GM21423 (cell line): ENCODE results near the gene ADAMTS8.

ENCODE experiments used
- ATAC-seq: cut with Tn5 transposase; IDR thresholded peaks from one replicate; pipeline ENCODE4 v1.9.1; 2021; ENCODE audit warnings: mild to moderate bottlenecking, moderate library complexity; ENCODE audit not compliant: unreplicated experiment

Gene ADAMTS8

DNA sequence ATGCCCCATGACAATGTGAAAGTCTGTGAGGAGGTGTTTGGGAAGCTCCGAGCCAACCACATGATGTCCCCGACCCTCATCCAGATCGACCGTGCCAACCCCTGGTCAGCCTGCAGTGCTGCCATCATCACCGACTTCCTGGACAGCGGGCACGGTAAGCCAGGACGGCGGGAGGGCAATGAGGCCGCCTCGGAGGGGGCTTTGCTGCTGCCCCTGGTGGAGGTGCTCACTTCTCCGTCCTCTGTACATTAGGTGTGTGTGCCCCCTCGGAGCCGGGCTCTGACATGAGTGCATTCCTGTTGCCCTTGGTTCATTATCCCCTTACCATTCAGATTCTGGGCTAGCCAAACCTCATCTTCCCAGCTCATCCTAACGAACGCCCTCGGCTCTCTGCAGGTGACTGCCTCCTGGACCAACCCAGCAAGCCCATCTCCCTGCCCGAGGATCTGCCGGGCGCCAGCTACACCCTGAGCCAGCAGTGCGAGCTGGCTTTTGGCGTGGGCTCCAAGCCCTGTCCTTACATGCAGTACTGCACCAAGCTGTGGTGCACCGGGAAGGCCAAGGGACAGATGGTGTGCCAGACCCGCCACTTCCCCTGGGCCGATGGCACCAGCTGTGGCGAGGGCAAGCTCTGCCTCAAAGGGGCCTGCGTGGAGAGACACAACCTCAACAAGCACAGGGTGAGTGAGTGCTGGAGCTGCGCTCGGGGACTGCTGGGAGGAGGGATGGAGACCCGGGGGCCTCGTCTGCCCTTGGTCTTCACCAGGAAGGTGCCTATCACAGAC lies 33.9 kb upstream of the ADAMTS8 start:
- no peak for ATAC-seq

DNA sequence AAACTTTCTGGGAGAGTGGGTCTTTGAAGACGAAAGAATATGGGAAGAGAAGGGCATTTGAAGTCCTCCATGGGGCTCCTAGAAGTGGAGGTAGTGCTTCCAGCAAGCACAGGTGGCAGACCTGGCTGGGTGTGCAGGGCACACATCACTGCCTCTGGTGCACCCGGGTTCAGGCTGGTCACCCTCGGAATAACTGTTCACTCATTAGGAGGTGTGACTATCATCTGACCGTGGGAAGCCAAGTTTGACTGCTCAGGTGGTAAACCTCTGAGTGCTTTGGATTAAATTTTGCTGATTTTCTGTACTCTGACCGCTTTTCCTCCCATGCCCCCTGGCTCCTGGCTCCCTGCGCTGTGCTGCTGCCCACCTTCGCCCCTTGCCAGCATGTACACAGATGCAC lies 31.1 kb upstream of the ADAMTS8 start:
- no peak for ATAC-seq

DNA sequence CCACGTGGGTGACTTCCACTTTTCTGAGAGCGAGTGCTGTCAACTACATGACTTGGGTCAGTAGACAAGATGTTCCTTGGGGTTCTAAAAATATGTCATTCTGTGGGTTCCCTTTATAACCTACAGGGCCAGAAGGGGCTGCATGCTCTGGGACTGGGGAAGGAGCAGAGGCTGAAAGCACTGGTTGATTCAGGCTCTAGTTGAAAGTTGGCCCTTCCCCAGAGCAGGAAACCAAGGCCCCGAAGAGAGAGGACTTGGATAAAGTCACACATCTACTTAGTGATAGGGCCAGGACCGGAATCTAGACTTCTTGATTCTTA lies 30.0 kb upstream of the ADAMTS8 start:
- ATAC-seq = no peak

DNA sequence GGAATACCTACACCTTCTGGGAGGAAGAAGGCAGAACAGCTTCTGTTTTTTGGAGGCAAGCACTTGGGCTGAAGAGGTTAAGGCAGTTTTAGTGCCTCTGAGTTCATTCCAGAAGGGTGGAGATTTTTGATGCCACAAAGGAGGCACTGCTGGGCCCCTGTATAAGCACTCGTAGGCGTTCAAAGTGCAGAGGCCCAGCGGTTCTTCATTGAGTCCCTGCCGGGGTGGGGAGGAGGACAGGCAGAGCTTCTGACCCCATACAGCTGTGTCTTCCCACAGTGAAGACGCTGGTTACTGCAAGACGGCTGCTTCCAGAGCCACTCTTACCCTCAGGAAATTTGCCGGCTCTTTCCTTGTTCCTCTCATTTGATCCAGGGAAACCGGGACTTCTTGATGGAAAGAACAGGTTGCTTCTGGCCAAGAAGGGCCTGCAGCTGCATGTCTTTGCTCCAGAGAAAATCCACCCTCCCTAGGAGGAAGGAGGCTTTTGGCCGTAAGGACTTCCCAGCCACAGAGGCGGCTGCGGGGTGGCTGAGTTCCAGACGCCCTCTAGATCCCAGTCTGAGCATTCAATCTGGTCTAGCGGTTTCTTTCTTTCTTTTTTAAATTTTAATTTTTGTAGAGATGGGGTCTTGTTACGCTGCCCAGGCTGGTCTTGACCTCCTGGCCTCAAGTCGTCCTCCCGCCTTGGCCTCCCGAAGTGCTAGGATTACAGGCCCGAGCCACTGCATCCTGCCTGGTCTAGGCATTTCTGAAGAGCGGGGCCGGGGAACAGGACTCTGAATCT lies 29.4 kb upstream of the ADAMTS8 start:
- no peak for ATAC-seq

DNA sequence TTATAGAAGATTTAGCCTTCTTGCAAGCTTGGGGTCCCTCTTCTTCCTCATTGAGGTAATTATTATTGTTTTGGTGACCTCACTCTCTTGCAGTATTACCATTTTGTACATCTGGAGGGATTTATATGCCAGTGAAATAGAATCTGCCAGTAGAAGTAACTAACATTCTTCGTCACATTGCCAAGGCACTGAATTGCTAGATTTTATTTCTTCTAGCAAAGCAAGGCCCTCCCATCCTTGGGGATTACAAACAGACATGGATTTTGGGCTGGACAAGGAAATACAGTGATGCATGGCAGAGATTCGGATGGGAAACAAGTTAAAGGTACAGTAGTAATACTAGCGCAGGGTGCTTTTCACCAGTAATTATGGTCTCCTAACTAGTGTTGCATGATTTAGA lies 27.9 kb upstream of the ADAMTS8 start:
- no peak for ATAC-seq

DNA sequence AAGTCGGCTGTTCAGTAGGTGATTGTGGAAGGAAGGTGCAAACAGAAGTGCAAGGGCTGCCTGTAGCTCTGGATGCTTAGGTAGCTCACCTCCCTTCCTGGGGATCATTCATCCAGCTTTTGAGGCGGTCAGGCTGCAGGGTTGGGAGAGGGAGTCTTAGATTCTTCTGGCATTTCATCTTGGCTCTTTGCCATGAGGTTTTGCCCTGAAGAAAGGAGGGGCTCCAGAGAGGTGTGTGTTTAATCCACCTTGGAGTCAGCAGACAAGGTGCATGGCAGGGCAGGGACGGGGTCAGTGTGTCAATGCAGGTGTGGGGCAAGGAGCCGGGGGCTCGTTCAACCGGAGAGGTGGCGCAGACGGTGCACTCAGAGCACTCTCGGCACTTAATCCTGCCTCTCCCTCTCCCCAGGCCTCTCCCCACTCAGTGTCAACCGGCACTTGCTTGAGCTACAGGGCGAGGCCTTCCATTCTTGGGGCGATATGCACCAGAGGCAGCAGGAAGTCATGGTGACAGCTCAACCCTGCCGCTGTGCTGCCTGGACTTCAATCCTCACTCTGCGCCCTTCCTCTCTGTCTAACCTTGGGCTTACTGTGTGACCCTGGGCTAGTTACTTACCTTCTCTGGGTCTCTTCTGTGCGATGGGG lies 27.2 kb upstream of the ADAMTS8 start:
- ATAC-seq = no peak

DNA sequence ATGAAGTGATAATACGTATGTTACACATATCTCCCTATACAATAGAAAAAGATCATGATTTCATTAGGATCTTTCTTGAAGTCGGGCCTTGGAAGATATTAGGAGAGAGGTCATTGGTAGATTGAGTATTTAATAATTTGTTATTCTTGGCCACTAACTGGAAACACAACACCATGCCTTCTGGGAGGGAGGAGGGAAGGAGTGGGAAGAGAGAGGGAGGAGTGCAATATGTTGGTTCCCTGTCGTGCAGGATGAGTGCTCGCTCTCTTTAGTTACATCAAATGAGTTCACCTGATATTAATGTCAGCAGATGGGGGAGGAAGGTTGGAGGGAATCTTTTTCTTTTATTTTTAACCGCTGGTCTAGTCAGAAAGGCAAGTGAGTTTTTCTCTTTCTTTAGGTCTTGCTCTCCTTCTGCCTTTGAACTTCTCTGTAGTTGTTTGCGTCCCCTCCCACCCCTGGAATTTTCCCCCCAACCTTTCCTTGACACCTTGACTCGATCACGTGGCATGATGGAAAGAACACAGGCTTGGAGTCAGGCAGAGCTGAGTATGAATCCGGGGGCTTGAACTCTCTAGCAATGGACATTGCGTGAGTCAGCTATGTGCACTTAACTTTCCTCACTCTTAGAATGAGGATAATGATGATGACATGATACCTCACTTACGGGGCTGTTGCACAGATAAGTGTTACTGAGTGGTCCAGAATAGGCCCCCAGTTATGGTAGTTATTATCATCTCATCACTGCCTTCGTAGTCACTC lies 26.3 kb upstream of the ADAMTS8 start:
- ATAC-seq = no peak

DNA sequence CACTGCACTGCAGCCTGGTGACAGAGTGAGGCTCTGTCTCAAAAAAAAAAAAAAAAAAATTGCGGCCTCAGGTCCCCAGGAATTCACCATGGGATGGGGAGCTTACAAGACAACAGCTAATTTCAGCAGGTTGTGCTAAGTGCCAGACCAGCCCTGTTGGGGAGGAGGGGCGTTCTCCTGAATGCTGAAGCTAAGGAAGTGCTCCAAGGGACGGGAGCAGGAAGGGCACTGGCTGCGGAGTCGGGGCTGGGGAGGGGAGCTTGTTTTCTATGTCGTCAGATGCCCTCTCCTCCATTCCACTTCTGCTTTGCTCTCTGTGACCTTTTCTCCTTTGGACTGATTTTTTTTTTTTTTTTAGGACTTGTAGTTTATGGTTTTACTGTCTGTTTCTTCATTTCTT lies 24.5 kb upstream of the ADAMTS8 start:
- no peak for ATAC-seq

DNA sequence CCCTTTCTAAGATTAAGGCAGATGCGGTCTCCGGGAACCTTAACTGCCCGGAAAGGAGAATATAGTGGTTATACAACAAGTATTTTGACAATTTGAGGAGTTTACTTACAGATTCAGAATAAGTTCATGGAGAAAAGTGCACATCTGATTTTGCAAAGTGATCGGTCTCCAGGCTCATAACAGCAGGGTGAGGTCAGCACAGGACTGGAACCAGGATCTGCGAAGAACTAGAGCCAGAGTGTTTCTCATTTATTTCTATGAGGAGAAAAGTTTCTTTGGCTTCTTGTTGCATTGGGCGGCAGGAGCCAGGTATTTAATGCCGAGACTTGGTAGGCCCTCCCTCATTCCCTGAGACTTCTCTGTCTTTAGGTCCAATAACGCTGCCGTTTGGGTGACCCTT lies 23.8 kb upstream of the ADAMTS8 start:
- no peak for ATAC-seq

DNA sequence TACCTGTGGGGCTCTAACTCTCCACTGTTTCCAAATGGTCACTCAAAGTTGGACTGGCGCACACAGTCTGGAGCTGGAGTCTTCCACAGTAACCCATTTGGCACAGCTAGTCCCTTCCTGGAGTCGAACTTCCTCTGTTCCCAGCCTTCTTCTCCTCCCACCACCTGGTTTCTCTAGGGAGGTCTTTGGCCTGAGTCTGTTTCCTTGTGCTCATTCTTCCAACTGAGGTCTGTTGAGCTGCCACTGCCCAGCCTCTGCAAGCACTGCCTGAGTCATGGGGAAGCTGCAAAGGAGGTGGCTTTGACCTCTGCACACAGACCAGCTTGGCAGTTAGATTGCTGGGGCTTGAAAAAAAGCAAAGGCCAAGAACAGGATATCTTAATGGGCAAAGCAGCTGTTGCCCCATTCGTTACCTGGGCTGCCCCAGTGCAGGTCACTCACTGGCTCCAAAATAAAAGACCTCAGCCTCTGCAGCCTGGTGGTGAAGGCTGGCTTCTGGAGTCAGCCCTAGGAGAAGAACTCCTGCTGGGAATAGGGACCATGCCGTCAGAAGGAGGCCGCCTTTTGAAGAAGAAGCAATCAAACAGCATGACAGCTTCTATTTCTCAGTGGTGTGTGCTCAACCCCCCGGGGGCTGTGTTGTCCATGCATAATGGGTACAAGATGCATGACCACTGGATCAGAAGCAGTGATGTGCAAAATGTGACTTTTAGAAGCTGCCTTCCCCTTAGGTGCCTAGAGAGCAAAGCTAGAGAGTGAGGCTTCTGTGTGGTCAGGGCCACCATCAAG lies 23.0 kb upstream of the ADAMTS8 start:
- no peak for ATAC-seq

DNA sequence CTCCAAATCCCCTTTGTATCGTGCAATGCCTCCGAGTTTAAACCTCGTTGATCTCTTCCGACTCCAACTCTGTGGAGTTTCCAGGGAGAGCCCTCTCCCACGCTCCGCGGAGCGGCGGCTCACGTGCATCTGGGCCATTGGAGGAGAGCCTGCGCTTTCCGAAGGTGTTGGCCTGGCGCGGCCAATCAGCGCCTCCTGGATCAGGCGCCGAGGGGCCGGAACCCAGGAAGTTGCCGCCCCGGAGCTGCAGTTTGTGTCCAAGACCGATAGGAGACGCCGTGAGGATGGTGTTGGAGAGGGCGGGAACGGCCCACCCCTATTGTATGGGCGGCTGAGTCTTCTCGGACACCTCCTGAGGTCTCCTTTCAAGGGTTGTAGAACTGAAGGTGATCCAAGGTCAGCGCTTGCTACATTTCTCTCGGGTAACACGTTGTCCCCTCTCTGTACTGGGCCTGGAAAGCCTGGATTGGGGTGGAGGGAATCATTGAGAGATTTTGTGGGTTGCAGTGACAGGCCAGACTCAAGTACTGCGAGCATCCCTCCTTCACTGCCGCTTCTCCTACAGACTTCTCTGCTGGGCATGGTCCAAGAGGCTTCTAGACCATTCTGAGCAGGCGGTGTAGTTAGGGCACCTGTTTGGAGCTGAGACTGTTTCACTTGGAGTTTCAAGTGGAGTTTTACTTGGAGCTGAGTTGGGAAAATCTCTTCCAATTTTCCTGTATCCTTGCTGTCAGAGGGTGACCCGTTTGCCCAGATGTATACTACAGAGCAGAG lies 21.8 kb upstream of the ADAMTS8 start:
- no peak for ATAC-seq

DNA sequence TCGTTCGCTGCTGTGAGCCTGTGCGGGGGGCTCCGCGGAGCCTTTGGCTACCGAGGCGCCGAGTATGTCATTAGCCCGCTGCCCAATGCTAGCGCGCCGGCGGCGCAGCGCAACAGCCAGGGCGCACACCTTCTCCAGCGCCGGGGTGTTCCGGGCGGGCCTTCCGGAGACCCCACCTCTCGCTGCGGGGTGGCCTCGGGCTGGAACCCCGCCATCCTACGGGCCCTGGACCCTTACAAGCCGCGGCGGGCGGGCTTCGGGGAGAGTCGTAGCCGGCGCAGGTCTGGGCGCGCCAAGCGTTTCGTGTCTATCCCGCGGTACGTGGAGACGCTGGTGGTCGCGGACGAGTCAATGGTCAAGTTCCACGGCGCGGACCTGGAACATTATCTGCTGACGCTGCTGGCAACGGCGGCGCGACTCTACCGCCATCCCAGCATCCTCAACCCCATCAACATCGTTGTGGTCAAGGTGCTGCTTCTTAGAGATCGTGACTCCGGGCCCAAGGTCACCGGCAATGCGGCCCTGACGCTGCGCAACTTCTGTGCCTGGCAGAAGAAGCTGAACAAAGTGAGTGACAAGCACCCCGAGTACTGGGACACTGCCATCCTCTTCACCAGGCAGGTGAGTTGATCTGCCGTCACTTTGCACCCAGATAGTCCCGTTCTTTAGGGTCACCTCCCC lies 21.0 kb upstream of the ADAMTS8 start:
- ATAC-seq = no peak

DNA sequence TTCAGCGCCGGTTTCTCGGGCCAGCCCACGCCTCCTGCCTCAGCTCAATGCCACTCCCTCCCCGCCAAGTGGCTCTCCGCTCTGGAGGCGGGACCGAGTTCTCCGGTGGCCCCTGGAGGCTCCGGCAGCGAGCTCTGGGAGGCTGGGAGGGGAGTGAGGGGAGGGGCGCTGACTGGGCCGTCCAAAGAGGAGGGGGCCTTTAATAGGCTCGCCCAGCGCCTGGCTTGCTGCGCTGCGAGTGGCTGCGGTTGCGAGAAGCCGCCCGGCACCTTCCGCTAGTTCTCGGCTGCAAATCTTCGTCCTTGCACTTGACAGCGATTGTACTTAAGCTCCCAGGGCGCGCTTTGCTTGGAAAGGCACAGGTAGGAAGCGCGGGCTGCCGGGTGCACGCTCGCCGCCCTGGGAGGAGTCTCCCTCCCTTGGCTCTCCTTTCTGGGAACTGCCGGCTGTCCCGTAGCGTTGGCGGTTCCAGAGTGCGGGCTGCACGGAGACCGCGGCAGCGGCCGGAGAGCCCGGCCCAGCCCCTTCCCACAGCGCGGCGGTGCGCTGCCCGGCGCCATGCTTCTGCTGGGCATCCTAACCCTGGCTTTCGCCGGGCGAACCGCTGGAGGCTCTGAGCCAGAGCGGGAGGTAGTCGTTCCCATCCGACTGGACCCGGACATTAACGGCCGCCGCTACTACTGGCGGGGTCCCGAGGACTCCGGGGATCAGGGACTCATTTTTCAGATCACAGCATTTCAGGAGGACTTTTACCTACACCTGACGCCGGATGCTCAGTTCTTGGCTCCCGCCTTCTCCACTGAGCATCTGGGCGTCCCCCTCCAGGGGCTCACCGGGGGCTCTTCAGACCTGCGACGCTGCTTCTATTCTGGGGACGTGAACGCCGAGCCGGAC lies 20.3 kb upstream of the ADAMTS8 start, which contains the start of gene ADAMTS15:
Gene ADAMTS15, plus strand, starts transcription at position 230 of the 894 bp plus-strand sequence. Its CDS starts 329 bp downstream, at position 559.
- ATAC-seq = no peak

DNA sequence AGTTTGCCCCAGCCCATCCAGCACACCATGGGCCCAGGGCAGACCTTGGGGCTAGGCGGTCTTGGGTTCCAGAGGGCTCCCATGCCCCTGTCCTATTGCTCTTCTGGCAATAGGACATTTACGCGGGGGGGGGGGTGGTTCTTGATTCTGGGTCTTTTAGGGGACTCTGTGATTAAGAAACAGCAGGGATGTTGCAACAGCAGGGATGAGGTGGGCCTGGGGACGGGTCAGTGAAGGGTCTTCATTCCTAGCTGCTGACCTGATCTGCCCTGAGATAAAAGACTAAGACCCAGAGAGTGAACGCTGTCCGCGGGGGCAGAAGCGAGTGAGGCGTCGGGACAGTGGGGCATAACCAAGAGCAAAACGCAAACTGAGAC lies 19.6 kb upstream of the ADAMTS8 start:
- ATAC-seq = no peak

DNA sequence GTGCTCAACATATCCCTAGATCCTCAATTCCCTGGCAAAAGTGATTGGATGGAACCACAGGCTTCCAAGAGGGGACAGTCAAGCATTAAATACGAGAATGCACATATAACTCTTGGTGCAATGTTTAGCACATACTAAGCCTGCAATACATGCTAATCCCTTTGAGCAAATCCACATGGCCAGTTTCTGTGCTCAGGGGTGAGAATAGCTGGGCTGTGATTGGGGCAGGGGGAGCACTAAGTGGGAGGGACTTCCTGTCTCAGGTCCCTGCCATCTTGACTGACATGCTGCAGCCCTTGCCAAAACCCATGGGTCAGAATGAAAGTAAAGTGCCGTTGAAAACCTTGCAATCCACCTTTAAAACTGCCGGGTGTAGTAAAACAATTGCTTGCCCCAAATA lies 17.4 kb upstream of the ADAMTS8 start:
- no peak for ATAC-seq

DNA sequence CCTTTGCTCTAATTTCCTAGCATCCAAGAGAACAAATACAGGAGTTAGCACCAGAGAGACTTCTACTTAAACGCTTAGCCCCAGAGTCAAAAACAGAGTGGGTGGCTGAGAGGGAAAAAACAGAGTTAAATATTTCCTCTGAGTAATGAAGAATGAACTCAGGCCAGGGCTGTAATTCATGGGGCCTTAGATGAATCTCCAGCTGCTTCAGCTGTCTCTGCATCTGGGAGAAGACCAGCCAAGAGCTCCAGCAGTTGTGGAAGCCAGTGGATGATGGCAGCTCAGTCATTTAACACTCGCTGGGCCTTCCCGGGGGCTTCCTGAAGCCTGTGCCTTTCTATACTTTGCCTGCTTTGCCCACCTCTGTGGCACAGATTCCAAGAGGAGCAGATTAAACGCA lies 14.3 kb upstream of the ADAMTS8 start:
- ATAC-seq = no peak

DNA sequence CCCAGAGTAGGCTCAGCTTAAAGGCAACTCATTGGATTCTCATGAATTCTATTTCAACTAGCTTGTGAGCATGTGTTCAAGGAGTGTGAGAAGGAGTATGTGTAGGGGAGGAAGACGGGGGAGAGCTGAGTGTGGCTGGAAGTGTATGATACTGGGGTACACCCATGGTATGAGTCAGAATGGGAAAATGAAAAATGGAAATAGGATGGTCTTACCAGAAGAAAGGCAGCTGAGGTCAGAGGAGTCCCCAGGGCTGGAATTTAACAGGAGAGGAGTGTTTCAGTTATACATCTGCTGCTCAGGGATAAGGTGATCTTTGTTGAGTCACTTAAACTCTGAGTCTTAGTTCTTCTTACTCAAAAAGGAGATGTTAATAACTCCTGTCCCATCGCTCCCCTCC lies 13.3 kb upstream of the ADAMTS8 start:
- no peak for ATAC-seq

DNA sequence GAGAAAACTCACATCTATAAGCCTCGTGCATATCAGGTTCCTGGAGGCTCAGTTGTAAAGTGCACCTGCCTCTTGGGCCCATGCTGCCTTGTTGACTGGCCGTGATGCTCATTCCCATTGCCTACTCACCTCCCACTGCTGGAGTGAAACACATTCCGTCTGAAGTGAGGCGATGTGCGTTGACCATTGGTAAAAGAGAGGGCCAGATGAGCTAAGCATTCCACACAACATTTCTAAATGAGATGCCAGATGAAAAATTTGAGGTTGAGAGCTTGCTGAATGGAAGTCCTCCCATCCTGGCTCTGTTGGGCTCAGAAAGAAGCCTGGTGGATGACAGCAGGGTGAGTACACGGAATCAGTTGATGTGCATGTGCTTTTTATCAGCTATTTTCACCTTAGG lies 11.5 kb upstream of the ADAMTS8 start:
- no peak for ATAC-seq
